Mammary epithelial cell (primary cell): ENCODE measurements around the gene KSR1.

Source experiments
- CTCF ChIP-seq, 2 donors: IDR thresholded peaks in 1 of 2; conservative IDR thresholded peaks in 1 of 2; 2 replicates each; pipeline ENCODE4 v1.5.1; 2011 to 2012; ENCODE audit warnings: inconsistent platforms in 2 of 2, low read length in 2 of 2, mild to moderate bottlenecking in 2 of 2, control low read depth in 1 of 2, low read depth in 1 of 2; ENCODE audit not compliant: insufficient read depth in 1 of 2; ENCODE audit errors: extremely low read depth in 1 of 2
- EZH2 ChIP-seq: IDR thresholded peaks from 2 replicates; pipeline ENCODE4 v1.6.1; 2012; ENCODE audit warnings: low read length, inconsistent platforms, borderline replicate concordance

GRCh38 chr17:27608328-27609230, 152.3 kb downstream of the KSR1 start:
- TF ChIP-seq CTCF (conservative IDR thresholded peaks at IDR 0.05 in 1 of 2, IDR thresholded peaks at IDR 0.05 in 1 of 2; ENCODE audit: extremely low read depth in 1 of 2, insufficient read depth in 1 of 2, low read depth in 1 of 2, low read length in 2 of 2) = no peak
- TF ChIP-seq EZH2 = no peak
